ENCODE measurements around the gene PLEKHM3. TPM values are rescaled to one million over a fixed set of nuclear protein-coding genes. Genes with fewer than 3 reads are reported as not detected.

PLEKHM3 gene
- total and polyA plus RNA-seq, 2 of the 13 experiments (the other 11 are each of a cell fraction or from before 2014, with no cell fraction given): 4.5 to 4.7 TPM

GRCh38 chr2:207835805-207836204, 189.5 kb downstream of the PLEKHM3 start (continued):
- TF ChIP-seq, protein P1, sequence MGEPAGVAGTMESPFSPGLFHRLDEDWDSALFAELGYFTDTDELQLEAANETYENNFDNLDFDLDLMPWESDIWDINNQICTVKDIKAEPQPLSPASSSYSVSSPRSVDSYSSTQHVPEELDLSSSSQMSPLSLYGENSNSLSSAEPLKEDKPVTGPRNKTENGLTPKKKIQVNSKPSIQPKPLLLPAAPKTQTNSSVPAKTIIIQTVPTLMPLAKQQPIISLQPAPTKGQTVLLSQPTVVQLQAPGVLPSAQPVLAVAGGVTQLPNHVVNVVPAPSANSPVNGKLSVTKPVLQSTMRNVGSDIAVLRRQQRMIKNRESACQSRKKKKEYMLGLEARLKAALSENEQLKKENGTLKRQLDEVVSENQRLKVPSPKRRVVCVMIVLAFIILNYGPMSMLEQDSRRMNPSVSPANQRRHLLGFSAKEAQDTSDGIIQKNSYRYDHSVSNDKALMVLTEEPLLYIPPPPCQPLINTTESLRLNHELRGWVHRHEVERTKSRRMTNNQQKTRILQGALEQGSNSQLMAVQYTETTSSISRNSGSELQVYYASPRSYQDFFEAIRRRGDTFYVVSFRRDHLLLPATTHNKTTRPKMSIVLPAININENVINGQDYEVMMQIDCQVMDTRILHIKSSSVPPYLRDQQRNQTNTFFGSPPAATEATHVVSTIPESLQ (CRISPR knock-in tag; conservative IDR thresholded peaks at IDR 0.05): no peak
- TF ChIP-seq ZNF782 (CRISPR knock-in tag; IDR thresholded peaks at IDR 0.05; ENCODE audit: borderline replicate concordance) (no peak), ZNF550 (CRISPR knock-in tag; IDR thresholded peaks at IDR 0.05; ENCODE audit: borderline replicate concordance) (no peak), MED1 (CRISPR knock-in tag; IDR thresholded peaks at IDR 0.05) (peak; percentile 38; the same call in 1 of the 2 replicates), SOX13 (IDR thresholded peaks at IDR 0.05) (no peak), SOX13 (CRISPR knock-in tag; conservative IDR thresholded peaks at IDR 0.05 in 1 of 2, IDR thresholded peaks at IDR 0.05 in 1 of 2) (0 out of 4 replicates have a peak, but pooled peaks of 1 of the 2 experiments have one; percentile 51), ZNF800 (CRISPR knock-in tag; IDR thresholded peaks at IDR 0.05) (no peak), RAD21 (CRISPR knock-in tag; IDR thresholded peaks at IDR 0.05) (no peak), ZC3H4 (CRISPR knock-in tag; IDR thresholded peaks at IDR 0.05; ENCODE audit: borderline replicate concordance) (no peak), KDM5B (CRISPR knock-in tag; IDR thresholded peaks at IDR 0.05; ENCODE audit: borderline replicate concordance) (no peak), ZNF569 (CRISPR knock-in tag; IDR thresholded peaks at IDR 0.05; ENCODE audit: borderline replicate concordance) (no peak), FOSL2 (CRISPR knock-in tag; IDR thresholded peaks at IDR 0.05) (peak; percentile 54), HNF1A (IDR thresholded peaks at IDR 0.05; ENCODE audit: low read depth) (no peak), HNF1A (CRISPR knock-in tag; IDR thresholded peaks at IDR 0.05; ENCODE audit: borderline replicate concordance) (0 out of 2 replicates have a peak, but pooled peaks have one; percentile 23), RXRB (CRISPR knock-in tag; IDR thresholded peaks at IDR 0.05; ENCODE audit: borderline replicate concordance) (0 out of 2 replicates have a peak, but pooled peaks have one; percentile 26), NFIB (CRISPR knock-in tag; IDR thresholded peaks at IDR 0.05; ENCODE audit: borderline replicate concordance) (no peak), ZNF350 (CRISPR knock-in tag; IDR thresholded peaks at IDR 0.05; ENCODE audit: borderline replicate concordance, low read depth) (no peak), ZNF431 (CRISPR knock-in tag; IDR thresholded peaks at IDR 0.05; ENCODE audit: borderline replicate concordance, low read depth) (no peak), ZNF775 (CRISPR knock-in tag; IDR thresholded peaks at IDR 0.05; ENCODE audit: borderline replicate concordance) (no peak), FOXA1 (IDR thresholded peaks at IDR 0.05) (no peak), FOXA1 (CRISPR knock-in tag; IDR thresholded peaks at IDR 0.05) (peak; percentile 77)
- TF ChIP-seq, protein P2, sequence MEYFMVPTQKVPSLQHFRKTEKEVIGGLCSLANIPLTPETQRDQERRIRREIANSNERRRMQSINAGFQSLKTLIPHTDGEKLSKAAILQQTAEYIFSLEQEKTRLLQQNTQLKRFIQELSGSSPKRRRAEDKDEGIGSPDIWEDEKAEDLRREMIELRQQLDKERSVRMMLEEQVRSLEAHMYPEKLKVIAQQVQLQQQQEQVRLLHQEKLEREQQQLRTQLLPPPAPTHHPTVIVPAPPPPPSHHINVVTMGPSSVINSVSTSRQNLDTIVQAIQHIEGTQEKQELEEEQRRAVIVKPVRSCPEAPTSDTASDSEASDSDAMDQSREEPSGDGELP (IDR thresholded peaks at IDR 0.05; ENCODE audit: borderline replicate concordance, low read depth): peak; percentile 64; the same call in 1 of the 2 replicates

All from HepG2 (cell line).